GM19193 (cell line): ENCODE measurements around the gene MAST4.

ENCODE experiments used
- POLR2A ChIP-seq: IDR thresholded peaks from 4 replicates; pipeline ENCODE4 v1.6.1; 2011; ENCODE audit not compliant: insufficient read depth, insufficient read length; ENCODE audit errors: extremely low read depth

Gene MAST4

GRCh38 chr5:67020096-67020615, 424.0 kb downstream of the MAST4 start:
- TF ChIP-seq POLR2A, result no peak

DNA sequence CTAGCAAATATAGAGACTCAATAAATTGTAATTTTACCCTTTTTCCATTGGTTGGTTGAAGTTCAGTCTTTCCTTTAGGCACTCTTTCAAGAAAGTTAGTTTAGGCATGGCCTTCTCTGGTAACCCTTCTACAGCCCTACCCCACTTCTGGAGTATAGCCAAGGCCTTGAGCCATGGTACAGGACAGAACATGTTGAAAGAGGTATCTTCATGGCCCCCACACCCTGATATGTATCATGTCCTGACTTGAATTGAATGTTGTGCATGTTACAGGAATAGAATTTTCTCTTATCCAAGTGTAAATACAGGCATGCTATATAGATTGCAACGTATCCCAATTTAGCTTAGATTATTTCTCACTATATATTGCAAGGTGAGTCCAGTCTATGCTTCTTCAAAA, 424.8 kb downstream of the MAST4 start:
- TF ChIP-seq POLR2A, result no peak

- no peak for TF ChIP-seq POLR2A
These were observed 425.3 kb downstream of the MAST4 start for GRCh38 chr5:67021521-67021920.

DNA sequence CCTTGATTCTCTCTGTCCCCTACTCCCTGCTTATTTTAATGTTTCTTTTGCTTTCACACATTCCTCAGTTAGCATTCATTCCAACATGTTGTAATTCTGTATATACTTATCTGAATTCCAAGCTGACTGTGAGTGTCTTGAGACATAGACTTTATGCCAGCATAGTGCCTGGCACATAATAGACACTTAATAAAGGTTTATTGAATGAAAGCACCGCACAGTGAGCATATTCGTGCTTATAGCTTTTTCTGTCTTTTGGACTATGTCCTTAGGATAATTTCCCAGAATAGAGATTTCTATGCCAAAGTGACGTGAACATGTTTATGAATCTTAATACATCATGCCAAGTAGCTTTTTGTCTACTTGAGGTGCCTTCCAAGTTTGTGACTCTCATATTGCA, 425.8 kb downstream of the MAST4 start:
- no peak for TF ChIP-seq POLR2A

DNA sequence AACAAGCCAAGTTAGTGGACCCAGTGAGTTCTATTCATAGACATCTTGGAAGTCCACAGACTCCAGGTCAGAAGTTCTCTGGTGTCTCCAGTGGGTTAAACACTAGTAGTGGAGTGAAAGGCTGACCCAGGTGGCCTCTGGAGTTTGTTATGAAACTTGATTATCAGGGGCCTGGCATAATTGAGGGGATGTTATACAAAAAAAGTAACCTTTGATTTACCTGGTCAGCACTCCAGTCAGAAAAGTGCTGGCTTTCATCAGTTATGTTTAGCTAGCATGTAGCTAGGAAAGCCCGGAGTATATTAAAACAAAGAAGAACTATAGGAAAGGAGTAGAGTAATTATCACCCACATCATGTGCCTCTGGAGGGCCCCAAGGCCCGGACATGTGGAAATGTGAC, 429.3 kb downstream of the MAST4 start:
- no peak for TF ChIP-seq POLR2A

GRCh38 chr5:67026278-67026677, 430.1 kb downstream of the MAST4 start:
- TF ChIP-seq POLR2A, result no peak

GRCh38 chr5:67027171-67027570, 431.0 kb downstream of the MAST4 start:
- TF ChIP-seq POLR2A, result no peak

GRCh38 chr5:67028371-67028770, 432.2 kb downstream of the MAST4 start:
- TF ChIP-seq POLR2A, result no peak

DNA sequence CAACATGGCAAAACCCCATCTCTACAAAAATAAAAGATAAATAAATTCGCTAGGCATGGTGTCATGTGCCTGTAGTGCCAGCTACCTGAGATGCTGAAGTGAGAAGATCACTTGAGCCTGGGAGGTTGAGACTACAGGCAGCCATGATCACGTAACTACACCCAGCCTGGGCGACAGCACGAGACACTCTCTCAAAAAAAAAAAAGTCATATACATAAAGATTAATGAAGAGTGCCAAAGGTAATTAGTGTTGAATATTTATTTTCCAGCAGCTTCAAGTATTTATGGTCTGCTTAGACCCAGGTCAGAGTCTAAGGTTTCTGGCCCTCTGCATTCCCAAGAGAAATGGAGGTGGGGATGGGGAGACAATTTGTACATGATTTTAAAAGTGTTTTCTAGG, 432.7 kb downstream of the MAST4 start:
- no peak for TF ChIP-seq POLR2A

DNA sequence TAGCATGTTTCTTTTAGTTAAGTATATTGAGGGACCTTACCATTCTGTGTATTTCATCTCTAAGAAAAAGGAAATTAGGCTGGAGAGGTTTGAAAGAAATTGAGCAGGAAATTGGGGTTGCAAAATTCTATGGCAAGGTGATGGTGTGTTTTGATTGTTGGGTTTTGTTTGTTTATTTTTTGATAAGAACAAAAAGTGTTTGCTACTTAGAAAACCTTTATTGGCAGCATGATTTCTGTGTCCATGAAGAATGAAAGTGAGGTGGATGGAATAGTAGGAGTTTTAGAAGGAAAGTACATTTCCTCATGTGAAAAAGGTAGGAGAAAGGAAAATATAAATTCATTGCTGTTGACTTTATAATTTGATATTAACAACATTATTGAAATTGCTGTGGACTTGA, 433.3 kb downstream of the MAST4 start:
- no peak for TF ChIP-seq POLR2A

- no peak for TF ChIP-seq POLR2A
These were observed 434.3 kb downstream of the MAST4 start for GRCh38 chr5:67030289-67031056.

DNA sequence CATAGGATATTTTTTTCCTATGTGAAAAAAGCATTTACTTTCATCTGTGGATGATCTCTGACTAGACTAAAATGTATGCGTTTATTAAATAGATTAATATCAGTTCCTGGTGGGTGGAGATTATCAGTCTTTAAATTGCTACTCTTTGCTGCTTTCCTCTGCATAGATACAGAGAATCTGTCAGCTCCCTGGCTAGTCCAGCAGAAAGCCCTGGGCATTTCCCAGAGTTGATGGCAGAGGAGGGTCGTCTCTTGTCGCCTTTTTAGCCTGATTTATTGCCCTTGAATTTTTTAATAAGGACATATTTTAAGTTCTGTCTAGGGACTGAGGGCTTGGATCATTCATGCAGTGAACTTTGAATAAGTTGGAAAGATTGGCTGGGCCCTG, 434.9 kb downstream of the MAST4 start:
- no peak for TF ChIP-seq POLR2A

DNA sequence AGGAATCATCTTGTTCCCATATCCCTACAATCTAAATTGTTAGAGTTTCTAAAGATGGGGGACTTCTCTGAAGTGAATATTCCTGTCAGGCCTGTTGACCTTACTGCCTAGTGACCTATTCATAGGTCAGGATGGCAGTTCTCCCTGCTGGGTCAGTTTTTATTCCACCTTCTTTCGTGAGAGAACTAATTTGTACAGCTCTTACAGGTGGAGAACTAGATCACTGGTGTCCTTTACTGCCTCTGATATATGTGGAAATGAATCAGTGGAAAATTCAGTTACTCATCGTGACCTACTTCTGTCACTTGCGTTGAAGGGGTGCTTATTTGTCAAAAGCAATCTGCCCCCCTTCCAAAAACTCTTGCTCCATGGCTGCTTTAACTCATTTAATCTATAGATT, 435.5 kb downstream of the MAST4 start:
- no peak for TF ChIP-seq POLR2A

DNA sequence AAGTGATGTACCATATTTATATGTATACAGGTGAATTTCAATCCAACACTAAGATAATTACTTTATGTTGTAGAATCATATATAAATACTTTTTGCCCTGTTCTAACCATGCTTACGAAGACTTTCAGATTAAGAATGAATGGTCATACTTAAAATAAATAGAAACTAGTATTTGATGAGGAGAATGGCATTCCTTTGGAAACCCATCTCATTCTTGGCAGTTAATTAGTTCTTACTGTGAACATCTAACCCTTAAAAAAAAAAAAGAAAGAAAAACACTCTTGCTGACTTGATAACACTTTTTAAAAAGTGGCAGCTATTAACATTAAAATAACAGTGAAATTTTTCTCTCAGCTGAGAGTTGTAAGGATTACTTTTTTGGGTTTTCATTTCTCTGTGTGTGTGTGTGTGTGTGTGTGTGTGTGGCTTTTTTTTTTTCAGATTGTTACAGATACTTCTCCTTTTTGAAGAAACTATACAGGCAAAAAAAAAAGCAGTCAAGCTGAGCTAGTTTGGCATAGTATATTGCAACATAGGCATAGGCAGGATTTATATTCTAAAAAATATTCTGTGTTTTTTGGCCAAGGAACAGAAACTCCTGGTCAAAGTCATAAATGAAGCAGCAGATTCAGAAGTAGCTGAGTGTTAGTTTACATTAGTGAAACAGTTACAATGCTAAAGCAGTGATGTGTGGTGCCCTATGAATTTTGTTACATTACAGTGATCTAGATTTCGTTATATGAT, 436.9 kb downstream of the MAST4 start:
- TF ChIP-seq POLR2A, result no peak

DNA sequence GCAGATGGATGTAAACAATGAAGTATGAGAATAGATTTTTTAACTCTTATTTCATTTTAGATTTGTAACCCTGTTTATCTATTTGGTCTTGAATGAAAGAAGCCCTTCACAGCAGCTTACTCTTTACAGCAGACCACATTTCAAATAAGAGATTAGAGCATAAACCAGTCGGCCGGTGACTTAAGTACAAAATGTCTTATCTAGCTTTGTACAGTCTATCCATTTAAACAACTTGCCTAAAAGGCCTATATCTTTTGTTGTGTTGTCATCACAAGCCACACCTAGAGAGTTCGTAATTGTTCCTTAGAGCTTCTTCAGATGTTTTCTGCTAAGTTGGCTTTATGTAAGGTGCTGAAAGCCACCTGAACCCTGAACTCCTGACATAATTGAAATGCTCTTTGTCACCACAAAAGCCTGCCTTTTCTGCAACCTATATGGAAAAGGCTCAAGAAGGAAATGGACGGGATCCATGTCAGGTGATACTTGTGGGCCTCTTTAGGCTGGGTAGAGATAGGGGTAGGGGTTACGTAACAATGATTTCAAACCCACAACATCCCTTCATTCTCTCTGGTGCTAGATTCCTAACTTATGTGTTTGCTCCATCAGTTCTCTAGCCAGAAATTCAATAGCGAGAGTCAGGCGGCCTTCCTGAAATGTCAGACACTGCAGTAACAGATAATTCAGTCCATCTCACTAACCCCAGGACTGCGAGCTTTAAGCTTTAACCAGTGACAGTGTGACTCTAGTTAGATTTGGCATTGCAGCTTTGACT, 437.9 kb downstream of the MAST4 start:
- TF ChIP-seq POLR2A, result no peak

GRCh38 chr5:67035098-67035740, 439.0 kb downstream of the MAST4 start:
- TF ChIP-seq POLR2A, result no peak

DNA sequence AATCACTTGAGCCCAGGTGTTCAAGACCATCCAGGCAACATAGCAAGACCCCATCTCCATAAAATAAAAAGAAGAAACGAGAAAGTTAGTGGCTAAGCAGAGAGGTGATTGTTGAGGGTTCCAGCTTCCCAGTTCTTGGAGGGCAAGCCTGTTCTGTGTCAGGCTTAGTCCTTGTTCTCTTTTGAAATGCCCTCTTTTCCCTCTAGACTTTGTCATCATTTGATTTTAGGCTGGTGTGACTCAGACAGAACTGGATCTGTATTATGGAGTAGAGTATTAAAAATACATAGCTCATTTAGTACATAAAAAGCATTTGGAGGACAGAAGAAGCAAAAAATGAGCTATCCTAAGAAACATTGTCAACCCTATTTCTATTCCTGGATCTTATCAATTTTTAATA, 441.0 kb downstream of the MAST4 start:
- TF ChIP-seq POLR2A, result no peak
